Hepatocyte (in vitro differentiated cells): ENCODE data around the gene TMEM203.

ENCODE experiments used
- EZH2 ChIP-seq: fragments of 200-600 bp; sonication (generic); IDR thresholded peaks from 2 replicates; pipeline ENCODE4 v1.6.1; 2016; ENCODE audit warnings: antibody characterized with exemption, mild to moderate bottlenecking, borderline replicate concordance
- TF ChIP-seq, protein P1 (sequence below): fragments of 200-600 bp; sonication (generic); IDR thresholded peaks from 2 replicates; pipeline ENCODE4 v1.5.1; 2016; ENCODE audit warnings: antibody characterized with exemption, mild to moderate bottlenecking; ENCODE audit not compliant: poor library complexity

DNA sequence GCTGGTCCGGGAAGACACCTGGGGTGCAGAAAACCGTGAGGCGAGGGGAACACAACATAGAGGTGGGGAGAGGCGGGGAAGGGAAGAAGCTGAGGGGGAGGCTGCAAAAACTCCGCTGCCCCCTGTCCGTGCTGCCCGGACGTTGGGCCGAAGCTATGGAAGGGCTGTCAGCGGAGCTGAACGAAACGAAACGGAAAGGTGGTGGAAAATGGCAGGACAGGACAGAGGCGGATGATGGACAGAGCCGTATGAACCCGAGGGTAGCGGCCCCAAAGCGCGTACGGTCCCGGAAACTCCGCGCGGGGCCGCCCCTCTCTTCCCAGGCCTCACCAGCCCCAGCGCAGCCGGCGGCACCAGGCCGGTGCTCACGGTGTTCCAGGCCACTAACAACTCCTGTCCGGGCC is 17.4 kb downstream of the TMEM203 start:
- TF ChIP-seq, protein P1, sequence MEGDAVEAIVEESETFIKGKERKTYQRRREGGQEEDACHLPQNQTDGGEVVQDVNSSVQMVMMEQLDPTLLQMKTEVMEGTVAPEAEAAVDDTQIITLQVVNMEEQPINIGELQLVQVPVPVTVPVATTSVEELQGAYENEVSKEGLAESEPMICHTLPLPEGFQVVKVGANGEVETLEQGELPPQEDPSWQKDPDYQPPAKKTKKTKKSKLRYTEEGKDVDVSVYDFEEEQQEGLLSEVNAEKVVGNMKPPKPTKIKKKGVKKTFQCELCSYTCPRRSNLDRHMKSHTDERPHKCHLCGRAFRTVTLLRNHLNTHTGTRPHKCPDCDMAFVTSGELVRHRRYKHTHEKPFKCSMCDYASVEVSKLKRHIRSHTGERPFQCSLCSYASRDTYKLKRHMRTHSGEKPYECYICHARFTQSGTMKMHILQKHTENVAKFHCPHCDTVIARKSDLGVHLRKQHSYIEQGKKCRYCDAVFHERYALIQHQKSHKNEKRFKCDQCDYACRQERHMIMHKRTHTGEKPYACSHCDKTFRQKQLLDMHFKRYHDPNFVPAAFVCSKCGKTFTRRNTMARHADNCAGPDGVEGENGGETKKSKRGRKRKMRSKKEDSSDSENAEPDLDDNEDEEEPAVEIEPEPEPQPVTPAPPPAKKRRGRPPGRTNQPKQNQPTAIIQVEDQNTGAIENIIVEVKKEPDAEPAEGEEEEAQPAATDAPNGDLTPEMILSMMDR, result no peak
- no peak for TF ChIP-seq EZH2
